Ascending aorta (tissue), 2 donors: Measurements from ENCODE around the gene KAT7. TPM values are rescaled to one million over a fixed set of nuclear protein-coding genes. Genes with fewer than 3 reads are reported as not detected.

ENCODE experiments used
- DNase-seq, 2 donors: peaks; one replicate each; pipeline ENCODE4 v3.0.0-alpha.2; 2019; ENCODE audit warnings: low spot score in 2 of 2
- H3K27ac ChIP-seq, 2 donors: fragments of 200-600 bp; sonication (generic); one replicate each; pipeline ENCODE4 v1.5.1; 2016 to 2017; ENCODE audit warnings: mild to moderate bottlenecking in 1 of 2
- H3K27me3 ChIP-seq: fragments of 200-600 bp; sonication (generic); one replicate; pipeline ENCODE4 v1.5.1; 2017
- H3K36me3 ChIP-seq, 2 donors: fragments of 200-600 bp; sonication (generic); one replicate each; pipeline ENCODE4 v1.5.1; 2016
- H3K4me1 ChIP-seq, 2 donors: fragments of 200-600 bp; sonication (generic); one replicate each; pipeline ENCODE4 v1.5.1; 2016 to 2017; ENCODE audit warnings: mild to moderate bottlenecking in 1 of 2
- H3K4me3 ChIP-seq, 2 donors: fragments of 200-600 bp; sonication (generic); one replicate each; pipeline ENCODE4 v1.5.1; 2016 to 2017; ENCODE audit warnings: mild to moderate bottlenecking in 1 of 2
- H3K9me3 ChIP-seq, 2 donors: fragments of 200-600 bp; sonication (generic); one replicate each; pipeline ENCODE4 v1.5.1; 2016
- CTCF ChIP-seq, 3 experiments: fragments of 200-600 bp in 2 of 3; fragments of 450-650 bp in 1 of 3; sonication (generic) in 2 of 3; IDR thresholded peaks; one replicate each; pipeline ENCODE4 v1.5.1; 2016 to 2019; ENCODE audit warnings: antibody characterized with exemption in 3 of 3, mild to moderate bottlenecking in 1 of 3, moderate library complexity in 1 of 3
- intact Hi-C: fragments of 100-400 bp; cut with DNase I; formaldehyde crosslinking; loops from one replicate; pipeline ENCODE4 v1.15.1; 2023
- total RNA-seq: library from RNA; depleted of rRNA; stranded (reverse); fragments of >200 nt; gene quantifications from one replicate; pipeline ENCODE4 v1.1.0, GENCODE V29; 2016

KAT7 gene
- total RNA-seq, 1 donor from 2014 or later: 46.6 TPM

GRCh38 chr17:49836111-49837030 lies 47.9 kb downstream of the KAT7 start:
- H3K27ac ChIP-seq: peak overlapping the region; percentile 79 to 82
- intact Hi-C loops: loop anchor here (5.0 kb wide), 2 partner anchors 49 to 264 kb away; partner anchors contain the start of gene KAT7
- H3K4me3 ChIP-seq: no peak overlapping the region
- TF ChIP-seq CTCF (IDR thresholded peaks at IDR 0.05): no peak
- peak in 1 of 2 donors; percentile 89 for DNase-seq
- no peaks in the 10 kb centered on the region for H3K27me3 ChIP-seq
- H3K4me1 ChIP-seq: peaks cover 5 to 28% of the 10 kb centered on the region in 2 donors
- H3K9me3 ChIP-seq: no peaks in the 10 kb centered on the region
- peaks cover 0 to 30% of the 10 kb centered on the region in 2 donors for H3K36me3 ChIP-seq

GRCh38 chr17:49839455-49839854 lies 51.0 kb downstream of the KAT7 start:
- Histone ChIP-seq H3K27ac (no peak overlapping the region), H3K4me1 (peaks cover 5 to 25% of the 10 kb centered on the region in 2 donors), H3K4me3 (no peak overlapping the region), H3K27me3 (no peaks in the 10 kb centered on the region), H3K9me3 (no peaks in the 10 kb centered on the region), H3K36me3 (peaks cover 0 to 7% of the 10 kb centered on the region in 2 donors)
- TF ChIP-seq CTCF (IDR thresholded peaks at IDR 0.05): no peak
- no peak for DNase-seq
- intact Hi-C loops: loop anchor here (5.0 kb wide), 2 partner anchors 52 to 267 kb away; partner anchors contain the start of gene KAT7

- DNase-seq: no peak
- Histone ChIP-seq H3K27ac (no peak overlapping the region), H3K4me1 (peaks cover 12 to 21% of the 10 kb centered on the region in 2 donors), H3K4me3 (no peak overlapping the region), H3K27me3 (no peaks in the 10 kb centered on the region), H3K9me3 (no peaks in the 10 kb centered on the region), H3K36me3 (peaks cover 0 to 3% of the 10 kb centered on the region in 2 donors)
- intact Hi-C loops: no loop called here
- TF ChIP-seq CTCF (IDR thresholded peaks at IDR 0.05): no peak
Observed at GRCh38 chr17:49841548-49841947, 53.1 kb downstream of the KAT7 start.

GRCh38 chr17:49842371-49842770 lies 53.9 kb downstream of the KAT7 start:
- H3K27ac ChIP-seq: peak overlapping the region in 1 of 2 donors; percentile 33

GRCh38 chr17:49842846-49843245 lies 54.4 kb downstream of the KAT7 start:
- intact Hi-C loops: no loop called here
- no peak for TF ChIP-seq CTCF (IDR thresholded peaks at IDR 0.05)
- Histone ChIP-seq H3K27me3 (no peaks in the 10 kb centered on the region), H3K9me3 (no peaks in the 10 kb centered on the region), H3K4me3 (no peak overlapping the region), H3K27ac (no peak overlapping the region), H3K36me3 (peaks cover 0 to under 1% of the 10 kb centered on the region in 2 donors), H3K4me1 (peaks cover 12% of the 10 kb centered on the region in 2 donors)
- DNase-seq: no peak

More at GRCh38 chr17:49842371-49842770, 53.9 kb downstream of the KAT7 start:
- no peak for TF ChIP-seq CTCF (IDR thresholded peaks at IDR 0.05)
- peaks cover 0 to 3% of the 10 kb centered on the region in 2 donors for H3K36me3 ChIP-seq
- no peaks in the 10 kb centered on the region for H3K27me3 ChIP-seq
- no peak for DNase-seq
- intact Hi-C loops: no loop called here
- H3K4me3 ChIP-seq: no peak overlapping the region
- H3K9me3 ChIP-seq: no peaks in the 10 kb centered on the region
- peaks cover 12 to 15% of the 10 kb centered on the region in 2 donors for H3K4me1 ChIP-seq
